ENCODE results near the gene DTX1. TPM values are rescaled to one million over a fixed set of nuclear protein-coding genes. Genes with fewer than 3 reads are reported as not detected.

The DTX1 gene
- total and polyA plus RNA-seq, 2 donors (not counting 3 experiments of a cell fraction or from before 2014, with no cell fraction given): 0.06 to 0.22 TPM

GRCh38 chr12:113109872-113110599 is 53.5 kb downstream of the DTX1 start:
- no peak overlapping the region for H3K4me2 ChIP-seq (ENCODE audit: insufficient read depth, low read length)
- POLR2A ChIA-PET: no interaction called here
- BruUV-seq (replicated peaks): no TSS peak
- H3K9me1 ChIP-seq (replicated peaks; ENCODE audit: control insufficient read depth, extremely low read depth, insufficient read depth, low read length): no peaks in the 10 kb centered on the region
- no peaks in the 10 kb centered on the region for H3K36me3 ChIP-seq (ENCODE audit: control insufficient read depth in 2 of 2, extremely low read depth in 1 of 2, insufficient read depth in 2 of 2, low read length in 2 of 2)
- H3K9me3 ChIP-seq (replicated peaks; ENCODE audit: control insufficient read depth, insufficient read depth, low read length): no peaks in the 10 kb centered on the region
- no peak for FAIRE-seq
- intact Hi-C loops (cut with micrococcal nuclease): no loop called here
- no peaks in the 10 kb centered on the region for H3K79me2 ChIP-seq (ENCODE audit: control insufficient read depth, insufficient read depth, low read length)
- dilution Hi-C loops (cut with MboI; ENCODE audit: extremely low pct_ligation_motif_present, low sequenced_read_pairs): no loop called here
- no peak overlapping the region for H2AFZ ChIP-seq (ENCODE audit: low read depth, low read length)
- no peaks in the 10 kb centered on the region for H3K4me1 ChIP-seq (ENCODE audit: control insufficient read depth, extremely low read depth, insufficient read depth, low read length)
- H4K20me1 ChIP-seq (replicated peaks; ENCODE audit: control insufficient read depth, extremely low read depth, insufficient read depth, low read length): no peaks in the 10 kb centered on the region
- no peak overlapping the region for H3K27ac ChIP-seq (ENCODE audit: insufficient read depth, low read depth, low read length)
- H3K9ac ChIP-seq (replicated peaks; ENCODE audit: extremely low read depth, insufficient read depth, low read length): no peak overlapping the region
- TF ChIP-seq POLR2AphosphoS5 (IDR thresholded peaks at IDR 0.05; ENCODE audit: insufficient read depth, low read depth, low read length): no peak
- no peak for TF ChIP-seq JUN (IDR thresholded peaks at IDR 0.05; ENCODE audit: borderline replicate concordance, insufficient read depth, insufficient read length, low read depth)
- no peak for TF ChIP-seq POLR2A (IDR thresholded peaks at IDR 0.05; ENCODE audit: low read depth, low read length)
- CTCF ChIA-PET: interaction anchor here (1.2 to 1.7 kb wide), 3 partner anchors 12 to 316 kb away, joined by 4 to 6 read pairs (median 4); no protein-coding TSS in a partner anchor
- no peak overlapping the region for H3K4me3 ChIP-seq (replicated peaks in 1 of 3; ENCODE audit: insufficient read depth in 1 of 3, low read depth in 1 of 3, low read length in 3 of 3)
- no peak for DNase-seq (ENCODE audit: low read depth, low spot score)
- peaks cover 0 to 1% of the 10 kb centered on the region in 2 experiments for H3K27me3 ChIP-seq (ENCODE audit: control insufficient read depth in 2 of 2, insufficient read depth in 2 of 2, low read length in 2 of 2)

- Histone ChIP-seq H3K4me1 (ENCODE audit: control insufficient read depth, extremely low read depth, insufficient read depth, low read length) (no peaks in the 10 kb centered on the region), H3K9me3 (replicated peaks; ENCODE audit: control insufficient read depth, insufficient read depth, low read length) (no peaks in the 10 kb centered on the region), H3K27me3 (ENCODE audit: control insufficient read depth in 2 of 2, insufficient read depth in 2 of 2, low read length in 2 of 2) (peaks cover 0 to 1% of the 10 kb centered on the region in 2 experiments), H3K9ac (replicated peaks; ENCODE audit: extremely low read depth, insufficient read depth, low read length) (no peak overlapping the region), H3K36me3 (ENCODE audit: control insufficient read depth in 2 of 2, extremely low read depth in 1 of 2, insufficient read depth in 2 of 2, low read length in 2 of 2) (no peaks in the 10 kb centered on the region), H3K79me2 (ENCODE audit: control insufficient read depth, insufficient read depth, low read length) (no peaks in the 10 kb centered on the region), H3K9me1 (replicated peaks; ENCODE audit: control insufficient read depth, extremely low read depth, insufficient read depth, low read length) (no peaks in the 10 kb centered on the region), H3K4me3 (replicated peaks in 1 of 3; ENCODE audit: insufficient read depth in 1 of 3, low read depth in 1 of 3, low read length in 3 of 3) (no peak overlapping the region), H3K4me2 (ENCODE audit: insufficient read depth, low read length) (no peak overlapping the region), H3K27ac (ENCODE audit: insufficient read depth, low read depth, low read length) (no peak overlapping the region), H4K20me1 (replicated peaks; ENCODE audit: control insufficient read depth, extremely low read depth, insufficient read depth, low read length) (no peaks in the 10 kb centered on the region), H2AFZ (ENCODE audit: low read depth, low read length) (no peak overlapping the region)
- no TSS peak for BruUV-seq (replicated peaks)
- POLR2A ChIA-PET: no interaction called here
- TF ChIP-seq JUN (IDR thresholded peaks at IDR 0.05; ENCODE audit: borderline replicate concordance, insufficient read depth, insufficient read length, low read depth) (no peak), POLR2A (IDR thresholded peaks at IDR 0.05; ENCODE audit: low read depth, low read length) (no peak), FOS (IDR thresholded peaks at IDR 0.05; ENCODE audit: borderline replicate concordance, insufficient read depth, low read length) (no peak), POLR2AphosphoS5 (IDR thresholded peaks at IDR 0.05; ENCODE audit: insufficient read depth, low read depth, low read length) (no peak), MYC (IDR thresholded peaks at IDR 0.05; ENCODE audit: low read depth, low read length) (no peak), CTCF (IDR thresholded peaks at IDR 0.05; ENCODE audit: extremely low read depth in 1 of 2, insufficient read depth in 1 of 2, low read depth in 1 of 2, low read length in 2 of 2) (no peak), MAX (IDR thresholded peaks at IDR 0.05; ENCODE audit: insufficient read depth, insufficient read length) (no peak), GATA2 (IDR thresholded peaks at IDR 0.05; ENCODE audit: insufficient read depth, insufficient read length, low read depth, low read length) (no peak), EZH2 (IDR thresholded peaks at IDR 0.05; ENCODE audit: borderline replicate concordance, low read depth, low read length, severe bottlenecking) (no peak)
- intact Hi-C loops (cut with micrococcal nuclease): no loop called here
- CTCF ChIA-PET: interaction anchor here (1.3 kb wide), 1 partner anchor 119 kb away, joined by 5 read pairs; no protein-coding TSS in a partner anchor
- DNase-seq (ENCODE audit: low read depth, low spot score) (no peak), FAIRE-seq (no peak)
- dilution Hi-C loops (cut with MboI; ENCODE audit: extremely low pct_ligation_motif_present, low sequenced_read_pairs): no loop called here
These were observed 54.7 kb downstream of the DTX1 start for GRCh38 chr12:113111247-113111646.
